A549 (cell line): ENCODE data around the gene TFF2.

Experiments used
- EHF ChIP-seq: fragments of 250-450 bp; sonication (Bioruptor Pico); IDR thresholded peaks from 2 replicates; pipeline ENCODE4 v1.5.0; 2020; ENCODE audit warnings: mild to moderate bottlenecking
- EP300 ChIP-seq, 2 experiments: fragments of >200 bp; sonication (Bioruptor Twin); formaldehyde crosslinking; IDR thresholded peaks; 2 replicates in 1 of 2; 3 replicates in 1 of 2; pipeline ENCODE4 v1.6.1; 2016 to 2017
- FOSL2 ChIP-seq, 2 experiments: fragments of 450-650 bp in 1 of 2; fragments of >200 bp in 1 of 2; sonication (Bioruptor Twin) in 1 of 2; formaldehyde crosslinking; IDR thresholded peaks; 2 replicates each; pipeline versions ENCODE4 v1.5.0 to v1.6.1; 2016 to 2020; ENCODE audit warnings: mild to moderate bottlenecking in 1 of 2, moderate library complexity in 1 of 2
- KDM1A ChIP-seq: fragments of 200-600 bp; sonication (generic); IDR thresholded peaks from 2 replicates; pipeline ENCODE4 v1.6.1; 2016; ENCODE audit warnings: low read depth, mild to moderate bottlenecking
- NFE2L2 ChIP-seq: fragments of 150-350 bp; conservative IDR thresholded peaks from 2 replicates; pipeline ENCODE4 v1.6.1; 2014; ENCODE audit warnings: low read length
- POLR2A ChIP-seq: IDR thresholded peaks from 2 replicates; pipeline ENCODE4 v1.6.1; 2012; ENCODE audit warnings: mild to moderate bottlenecking, low read length
- POLR2AphosphoS2 ChIP-seq: conservative IDR thresholded peaks from 2 replicates; pipeline ENCODE4 v1.6.1; 2012; ENCODE audit warnings: low read length, improper control_type of control experiment, inconsistent platforms
- RAD21 ChIP-seq, 2 experiments: fragments of >200 bp in 1 of 2; sonication (Bioruptor Twin) in 1 of 2; formaldehyde crosslinking in 1 of 2; IDR thresholded peaks in 1 of 2; conservative IDR thresholded peaks in 1 of 2; 2 replicates in 1 of 2; 3 replicates in 1 of 2; pipeline ENCODE4 v1.6.1; 2012 to 2018; ENCODE audit warnings: inconsistent platforms in 1 of 2
- ZC3H11A ChIP-seq: fragments of 450-650 bp; IDR thresholded peaks from 2 replicates; pipeline ENCODE4 v1.6.1; 2014; ENCODE audit warnings: antibody characterized with exemption, mild to moderate bottlenecking
- ZFP36 ChIP-seq: fragments of 450-650 bp; IDR thresholded peaks from 2 replicates; pipeline ENCODE4 v1.6.1; 2014; ENCODE audit warnings: borderline replicate concordance; ENCODE audit not compliant: partially characterized antibody
- ZSCAN20 ChIP-seq: fragments of 250-450 bp; sonication (Bioruptor Pico); IDR thresholded peaks from 2 replicates; pipeline ENCODE4 v1.8.0; 2022; ENCODE audit warnings: mild to moderate bottlenecking, moderate library complexity
- TF ChIP-seq, protein P1 (sequence below): fragments of >200 bp; sonication (Bioruptor Twin); formaldehyde crosslinking; IDR thresholded peaks from 3 replicates; pipeline ENCODE4 v1.5.1; 2016

DNA sequence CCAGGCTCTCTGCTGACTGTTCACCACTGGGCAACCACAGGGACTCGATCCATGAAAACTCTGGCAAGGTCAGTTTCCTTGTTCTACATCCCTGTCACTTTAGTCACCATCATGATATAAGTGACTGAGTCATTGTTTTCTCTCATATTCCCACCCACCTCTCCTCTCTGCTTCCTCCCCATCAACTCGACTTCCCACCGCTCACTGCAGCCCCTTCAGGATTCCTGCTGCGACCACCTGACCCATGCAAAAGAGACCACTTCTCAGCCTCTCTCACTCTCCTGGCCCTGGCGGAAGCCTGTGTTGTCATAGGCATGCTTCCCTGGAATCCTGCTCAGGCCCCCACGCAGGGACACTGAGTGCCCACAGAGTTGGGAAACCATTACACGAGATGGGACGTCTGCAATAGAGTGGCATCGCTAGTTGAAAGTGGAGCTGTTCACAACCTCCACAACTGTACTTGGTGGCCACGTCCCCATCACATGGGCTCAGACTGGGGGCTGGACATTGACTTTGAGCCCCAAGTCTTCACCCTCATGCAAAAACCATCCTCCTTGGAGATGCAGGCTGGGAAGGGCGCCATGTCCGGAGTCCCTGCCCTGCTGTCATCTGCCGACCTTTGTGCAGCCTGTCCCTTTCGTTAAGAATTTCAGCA, 1.8 kb upstream of the TFF2 start:
- TF ChIP-seq POLR2AphosphoS2 (no peak), EP300 (IDR thresholded peaks at IDR 0.05) (no peak), POLR2A (no peak), KDM1A (no peak), NFE2L2 (no peak), FOSL2 (IDR thresholded peaks at IDR 0.05) (no peak), FOSL2 (CRISPR knock-in tag; IDR thresholded peaks at IDR 0.05) (no peak), EHF (CRISPR knock-in tag) (no peak), ZFP36 (no peak), RAD21 (conservative IDR thresholded peaks at IDR 0.05 in 1 of 2, IDR thresholded peaks at IDR 0.05 in 1 of 2) (no peak), ZSCAN20 (CRISPR knock-in tag) (no peak), ZC3H11A (no peak)
- TF ChIP-seq, protein P1, sequence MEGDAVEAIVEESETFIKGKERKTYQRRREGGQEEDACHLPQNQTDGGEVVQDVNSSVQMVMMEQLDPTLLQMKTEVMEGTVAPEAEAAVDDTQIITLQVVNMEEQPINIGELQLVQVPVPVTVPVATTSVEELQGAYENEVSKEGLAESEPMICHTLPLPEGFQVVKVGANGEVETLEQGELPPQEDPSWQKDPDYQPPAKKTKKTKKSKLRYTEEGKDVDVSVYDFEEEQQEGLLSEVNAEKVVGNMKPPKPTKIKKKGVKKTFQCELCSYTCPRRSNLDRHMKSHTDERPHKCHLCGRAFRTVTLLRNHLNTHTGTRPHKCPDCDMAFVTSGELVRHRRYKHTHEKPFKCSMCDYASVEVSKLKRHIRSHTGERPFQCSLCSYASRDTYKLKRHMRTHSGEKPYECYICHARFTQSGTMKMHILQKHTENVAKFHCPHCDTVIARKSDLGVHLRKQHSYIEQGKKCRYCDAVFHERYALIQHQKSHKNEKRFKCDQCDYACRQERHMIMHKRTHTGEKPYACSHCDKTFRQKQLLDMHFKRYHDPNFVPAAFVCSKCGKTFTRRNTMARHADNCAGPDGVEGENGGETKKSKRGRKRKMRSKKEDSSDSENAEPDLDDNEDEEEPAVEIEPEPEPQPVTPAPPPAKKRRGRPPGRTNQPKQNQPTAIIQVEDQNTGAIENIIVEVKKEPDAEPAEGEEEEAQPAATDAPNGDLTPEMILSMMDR: no peak
